NCI-H460 (cell line): ENCODE measurements around the gene CTNNA3. TPM values are rescaled to one million over a fixed set of nuclear protein-coding genes. Genes with fewer than 3 reads are reported as not detected.
"Not testable (repeated sequence)": the region's sequence is repeated elsewhere in the genome, so short reads cannot be mapped to it uniquely, and the experiment has no call there.

ENCODE experiments used
- DNase-seq: peaks from one replicate; pipeline ENCODE4 v3.0.0-alpha.2; 2016; ENCODE audit warnings: low read depth; ENCODE audit errors: extremely low read depth
- total RNA-seq: library from RNA; depleted of rRNA; stranded (reverse); fragments of >200 nt; shearing (Covaris generic); gene quantifications from 2 replicates; pipeline ENCODE4 v1.2.3, GENCODE V29; 2014

The CTNNA3 gene
- total RNA-seq, 1 experiment from 2014 or later, result 0.47 TPM

GRCh38 chr10:67262675-67263074 is 433.3 kb downstream of the CTNNA3 start:
- DNase-seq, result no peak

GRCh38 chr10:67261300-67261797 is 434.6 kb downstream of the CTNNA3 start:
- DNase-seq, result no peak

GRCh38 chr10:67259319-67259929 is 436.6 kb downstream of the CTNNA3 start:
- DNase-seq, result no peak

- no peak for DNase-seq
Observed at GRCh38 chr10:67257427-67258144, 438.4 kb downstream of the CTNNA3 start.

- DNase-seq, result no peak
Observed at GRCh38 chr10:67257018-67257417, 439.0 kb downstream of the CTNNA3 start.

- no peak for DNase-seq
Observed at GRCh38 chr10:67250686-67251085, 445.3 kb downstream of the CTNNA3 start.

- no peak for DNase-seq
Observed at GRCh38 chr10:67246066-67246555, 449.9 kb downstream of the CTNNA3 start.

- no peak for DNase-seq
Observed at GRCh38 chr10:67242528-67242927, 453.5 kb downstream of the CTNNA3 start.

GRCh38 chr10:67241451-67241850 is 454.5 kb downstream of the CTNNA3 start:
- DNase-seq, result no peak

- DNase-seq, result no peak
Observed at GRCh38 chr10:67239864-67240497, 456.0 kb downstream of the CTNNA3 start.

GRCh38 chr10:67230680-67231500 is 465.1 kb downstream of the CTNNA3 start:
- DNase-seq, result not testable (repeated sequence)

- DNase-seq, result no peak
Observed at GRCh38 chr10:67225226-67225625, 470.8 kb downstream of the CTNNA3 start.

- no peak for DNase-seq
Observed at GRCh38 chr10:67224553-67224952, 471.4 kb downstream of the CTNNA3 start.

- DNase-seq, result no peak
Observed at GRCh38 chr10:67222934-67223333, 473.1 kb downstream of the CTNNA3 start.

GRCh38 chr10:67221939-67222494 is 474.0 kb downstream of the CTNNA3 start:
- no peak for DNase-seq

GRCh38 chr10:67211680-67212079 is 484.3 kb downstream of the CTNNA3 start:
- no peak for DNase-seq

GRCh38 chr10:67207923-67208322 is 488.1 kb downstream of the CTNNA3 start:
- DNase-seq, result not testable (repeated sequence)

GRCh38 chr10:67200913-67201564 is 495.0 kb downstream of the CTNNA3 start:
- DNase-seq, result no peak

GRCh38 chr10:67175354-67175753 is 520.6 kb downstream of the CTNNA3 start:
- no peak for DNase-seq

- no peak for DNase-seq
Observed at GRCh38 chr10:67173787-67174186, 522.2 kb downstream of the CTNNA3 start.
